HEK293 (cell line): ENCODE data around the gene RILP.

Experiments
- HOXA7 ChIP-seq: sonication (generic); formaldehyde crosslinking; IDR thresholded peaks from 2 replicates; pipeline ENCODE4 v1.8.1; 2022; ENCODE audit warnings: missing genetic modification reagents, borderline replicate concordance
- KLF9 ChIP-seq: fragments of 450-650 bp; formaldehyde crosslinking; IDR thresholded peaks from 2 replicates; pipeline ENCODE4 v1.5.1; 2016; ENCODE audit warnings: missing biosample characterization, missing genetic modification characterization, low read depth
- MZF1 ChIP-seq: fragments of 450-650 bp; formaldehyde crosslinking; IDR thresholded peaks from 2 replicates; pipeline ENCODE4 v1.5.1; 2017; ENCODE audit warnings: missing biosample characterization, missing genetic modification characterization, borderline replicate concordance
- PRDM1 ChIP-seq: fragments of 450-650 bp; formaldehyde crosslinking; IDR thresholded peaks from 2 replicates; pipeline ENCODE4; 2016; ENCODE audit warnings: missing biosample characterization, missing genetic modification characterization
- SALL2 ChIP-seq: fragments of 450-650 bp; formaldehyde crosslinking; IDR thresholded peaks from 2 replicates; pipeline ENCODE4 v1.5.0; 2017; ENCODE audit warnings: missing biosample characterization, mild to moderate bottlenecking, missing genetic modification characterization, borderline replicate concordance
- ZBTB7A ChIP-seq: fragments of 450-650 bp; formaldehyde crosslinking; IDR thresholded peaks from 2 replicates; pipeline ENCODE4 v1.5.1; 2016; ENCODE audit warnings: low read depth, missing biosample characterization, missing genetic modification characterization
- ZNF19 ChIP-seq: fragments of 450-650 bp; formaldehyde crosslinking; IDR thresholded peaks from 2 replicates; pipeline ENCODE4; 2016; ENCODE audit warnings: missing biosample characterization, missing genetic modification characterization, low read depth
- ZNF266 ChIP-seq: fragments of 450-650 bp; formaldehyde crosslinking; IDR thresholded peaks from 2 replicates; pipeline ENCODE4 v1.5.1; 2016; ENCODE audit warnings: missing biosample characterization, missing genetic modification characterization, low read depth
- ZNF292 ChIP-seq: fragments of 450-650 bp; formaldehyde crosslinking; IDR thresholded peaks from 2 replicates; pipeline ENCODE4 v1.5.1; 2016; ENCODE audit warnings: low read depth, missing biosample characterization, missing genetic modification characterization, borderline replicate concordance
- ZNF335 ChIP-seq: fragments of 450-650 bp; formaldehyde crosslinking; conservative IDR thresholded peaks from 2 replicates; pipeline ENCODE4 v1.5.1; 2016; ENCODE audit warnings: missing biosample characterization, missing genetic modification characterization
- ZNF341 ChIP-seq: fragments of 450-650 bp; formaldehyde crosslinking; IDR thresholded peaks from 2 replicates; pipeline ENCODE4; 2016; ENCODE audit warnings: low read depth, missing biosample characterization, missing genetic modification characterization
- ZNF423 ChIP-seq: fragments of 450-650 bp; formaldehyde crosslinking; IDR thresholded peaks from 2 replicates; pipeline ENCODE4 v1.5.1; 2016; ENCODE audit warnings: missing biosample characterization, missing genetic modification characterization
- ZNF529 ChIP-seq: fragments of 450-650 bp; formaldehyde crosslinking; IDR thresholded peaks from 2 replicates; pipeline ENCODE4 v1.5.1; 2017; ENCODE audit warnings: missing genetic modification characterization, missing biosample characterization; ENCODE audit not compliant: insufficient replicate concordance
- ZNF548 ChIP-seq: fragments of 450-650 bp; formaldehyde crosslinking; IDR thresholded peaks from 2 replicates; pipeline ENCODE4 v1.5.1; 2016; ENCODE audit warnings: missing biosample characterization, missing genetic modification characterization
- ZNF585B ChIP-seq: fragments of 450-650 bp; formaldehyde crosslinking; IDR thresholded peaks from 2 replicates; pipeline ENCODE4 v1.5.1; 2016; ENCODE audit warnings: missing biosample characterization, missing genetic modification characterization
- ZNF623 ChIP-seq: fragments of 450-650 bp; formaldehyde crosslinking; IDR thresholded peaks from 2 replicates; pipeline ENCODE4 v1.5.1; 2016; ENCODE audit warnings: missing biosample characterization, missing genetic modification characterization
- ZNF701 ChIP-seq: fragments of 450-650 bp; formaldehyde crosslinking; IDR thresholded peaks from 2 replicates; pipeline ENCODE4 v1.5.1; 2016; ENCODE audit warnings: missing biosample characterization, missing genetic modification characterization
- ZNF76 ChIP-seq: fragments of 450-650 bp; formaldehyde crosslinking; IDR thresholded peaks from 2 replicates; pipeline ENCODE4; 2016; ENCODE audit warnings: low read depth, missing biosample characterization, missing genetic modification characterization, borderline replicate concordance
- TF ChIP-seq, protein P1 (sequence below): fragments of 450-650 bp; formaldehyde crosslinking; IDR thresholded peaks from 2 replicates; pipeline ENCODE4 v1.5.1; 2016; ENCODE audit warnings: missing biosample characterization, missing genetic modification characterization
- TF ChIP-seq, protein P2 (sequence below): fragments of 450-650 bp; formaldehyde crosslinking; IDR thresholded peaks from 2 replicates; pipeline ENCODE4 v1.5.1; 2016; ENCODE audit warnings: missing biosample characterization, missing genetic modification characterization
- TF ChIP-seq, protein P3 (sequence below): fragments of 450-650 bp; formaldehyde crosslinking; IDR thresholded peaks from 2 replicates; pipeline ENCODE4 v1.5.1; 2017; ENCODE audit warnings: missing biosample characterization, missing genetic modification characterization
- TF ChIP-seq, protein P4 (sequence below): fragments of 450-650 bp; formaldehyde crosslinking; IDR thresholded peaks from 2 replicates; pipeline ENCODE4 v1.5.1; 2016; ENCODE audit warnings: missing biosample characterization, missing genetic modification characterization
- TF ChIP-seq, protein P5 (sequence below): fragments of 450-650 bp; formaldehyde crosslinking; IDR thresholded peaks from 2 replicates; pipeline ENCODE4 v1.5.1; 2016; ENCODE audit warnings: missing biosample characterization, missing genetic modification characterization
- TF ChIP-seq, protein P6 (sequence below): fragments of 450-650 bp; formaldehyde crosslinking; IDR thresholded peaks from 2 replicates; pipeline ENCODE4 v1.5.1; 2016; ENCODE audit warnings: missing biosample characterization, missing genetic modification characterization
- TF ChIP-seq, protein P7 (sequence below): fragments of 450-650 bp; formaldehyde crosslinking; IDR thresholded peaks from 2 replicates; pipeline ENCODE4 v1.5.1; 2016; ENCODE audit warnings: missing biosample characterization, missing genetic modification characterization

Gene RILP

DNA sequence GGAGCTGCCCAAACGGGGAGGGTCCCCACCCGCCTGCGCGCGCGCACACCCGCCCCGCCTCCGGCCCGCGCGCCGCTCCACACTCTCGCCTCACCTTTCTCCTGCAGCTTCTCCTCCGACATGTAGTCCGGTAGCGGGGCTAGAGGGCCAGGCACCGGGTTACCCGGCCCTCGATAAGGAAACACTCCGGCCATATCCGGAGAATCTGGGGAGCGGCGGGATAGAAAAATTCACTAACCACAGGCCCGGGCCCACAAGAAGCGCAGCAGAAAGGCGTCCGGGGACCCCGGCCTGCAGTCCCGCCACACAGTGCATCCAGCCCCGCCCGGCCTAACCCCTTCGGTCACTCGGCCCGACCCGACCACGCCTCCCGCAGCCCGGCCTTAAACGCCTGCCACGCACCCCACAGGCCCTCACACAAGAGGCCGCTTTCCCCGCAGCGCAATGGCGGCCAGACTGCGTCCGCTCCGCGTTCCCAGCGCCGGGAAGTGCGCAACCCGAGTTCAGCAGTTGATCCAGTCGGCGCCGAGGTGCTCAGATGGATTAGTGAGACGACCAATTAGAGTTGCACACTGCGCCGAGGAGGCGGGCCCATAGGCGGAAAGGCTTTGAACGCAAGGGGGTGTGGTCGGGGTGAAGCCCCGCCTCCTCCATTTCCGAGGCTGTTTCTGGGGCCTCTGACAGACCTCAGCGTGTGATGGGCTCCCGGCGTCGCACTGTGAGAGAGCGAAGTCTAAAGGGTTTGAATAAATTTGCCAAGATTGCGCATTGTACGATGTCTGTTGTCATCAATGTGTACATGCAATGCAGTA is 34.9 kb upstream of the RILP start, which contains the start of gene PRPF8 (continued):
- TF ChIP-seq, protein P1, sequence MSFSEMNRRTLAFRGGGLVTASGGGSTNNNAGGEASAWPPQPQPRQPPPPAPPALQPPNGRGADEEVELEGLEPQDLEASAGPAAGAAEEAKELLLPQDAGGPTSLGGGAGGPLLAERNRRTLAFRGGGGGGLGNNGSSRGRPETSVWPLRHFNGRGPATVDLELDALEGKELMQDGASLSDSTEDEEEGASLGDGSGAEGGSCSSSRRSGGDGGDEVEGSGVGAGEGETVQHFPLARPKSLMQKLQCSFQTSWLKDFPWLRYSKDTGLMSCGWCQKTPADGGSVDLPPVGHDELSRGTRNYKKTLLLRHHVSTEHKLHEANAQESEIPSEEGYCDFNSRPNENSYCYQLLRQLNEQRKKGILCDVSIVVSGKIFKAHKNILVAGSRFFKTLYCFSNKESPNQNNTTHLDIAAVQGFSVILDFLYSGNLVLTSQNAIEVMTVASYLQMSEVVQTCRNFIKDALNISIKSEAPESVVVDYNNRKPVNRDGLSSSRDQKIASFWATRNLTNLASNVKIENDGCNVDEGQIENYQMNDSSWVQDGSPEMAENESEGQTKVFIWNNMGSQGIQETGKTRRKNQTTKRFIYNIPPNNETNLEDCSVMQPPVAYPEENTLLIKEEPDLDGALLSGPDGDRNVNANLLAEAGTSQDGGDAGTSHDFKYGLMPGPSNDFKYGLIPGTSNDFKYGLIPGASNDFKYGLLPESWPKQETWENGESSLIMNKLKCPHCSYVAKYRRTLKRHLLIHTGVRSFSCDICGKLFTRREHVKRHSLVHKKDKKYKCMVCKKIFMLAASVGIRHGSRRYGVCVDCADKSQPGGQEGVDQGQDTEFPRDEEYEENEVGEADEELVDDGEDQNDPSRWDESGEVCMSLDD = peak; percentile 71; the same call in 1 of the 2 replicates
- TF ChIP-seq ZNF585B (tag by site-specific recombination) = no peak
- no peak for TF ChIP-seq ZNF529
- TF ChIP-seq, protein P2, sequence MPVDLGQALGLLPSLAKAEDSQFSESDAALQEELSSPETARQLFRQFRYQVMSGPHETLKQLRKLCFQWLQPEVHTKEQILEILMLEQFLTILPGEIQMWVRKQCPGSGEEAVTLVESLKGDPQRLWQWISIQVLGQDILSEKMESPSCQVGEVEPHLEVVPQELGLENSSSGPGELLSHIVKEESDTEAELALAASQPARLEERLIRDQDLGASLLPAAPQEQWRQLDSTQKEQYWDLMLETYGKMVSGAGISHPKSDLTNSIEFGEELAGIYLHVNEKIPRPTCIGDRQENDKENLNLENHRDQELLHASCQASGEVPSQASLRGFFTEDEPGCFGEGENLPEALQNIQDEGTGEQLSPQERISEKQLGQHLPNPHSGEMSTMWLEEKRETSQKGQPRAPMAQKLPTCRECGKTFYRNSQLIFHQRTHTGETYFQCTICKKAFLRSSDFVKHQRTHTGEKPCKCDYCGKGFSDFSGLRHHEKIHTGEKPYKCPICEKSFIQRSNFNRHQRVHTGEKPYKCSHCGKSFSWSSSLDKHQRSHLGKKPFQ (tag by site-specific recombination) = no peak
- no peak for TF ChIP-seq ZNF341 (tag by site-specific recombination)
- TF ChIP-seq, protein P3, sequence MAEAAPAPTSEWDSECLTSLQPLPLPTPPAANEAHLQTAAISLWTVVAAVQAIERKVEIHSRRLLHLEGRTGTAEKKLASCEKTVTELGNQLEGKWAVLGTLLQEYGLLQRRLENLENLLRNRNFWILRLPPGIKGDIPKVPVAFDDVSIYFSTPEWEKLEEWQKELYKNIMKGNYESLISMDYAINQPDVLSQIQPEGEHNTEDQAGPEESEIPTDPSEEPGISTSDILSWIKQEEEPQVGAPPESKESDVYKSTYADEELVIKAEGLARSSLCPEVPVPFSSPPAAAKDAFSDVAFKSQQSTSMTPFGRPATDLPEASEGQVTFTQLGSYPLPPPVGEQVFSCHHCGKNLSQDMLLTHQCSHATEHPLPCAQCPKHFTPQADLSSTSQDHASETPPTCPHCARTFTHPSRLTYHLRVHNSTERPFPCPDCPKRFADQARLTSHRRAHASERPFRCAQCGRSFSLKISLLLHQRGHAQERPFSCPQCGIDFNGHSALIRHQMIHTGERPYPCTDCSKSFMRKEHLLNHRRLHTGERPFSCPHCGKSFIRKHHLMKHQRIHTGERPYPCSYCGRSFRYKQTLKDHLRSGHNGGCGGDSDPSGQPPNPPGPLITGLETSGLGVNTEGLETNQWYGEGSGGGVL (tag by site-specific recombination) = no peak
- TF ChIP-seq ZNF623 (tag by site-specific recombination) = no peak
- no peak for TF ChIP-seq ZBTB7A (tag by site-specific recombination)
- TF ChIP-seq, protein P4, sequence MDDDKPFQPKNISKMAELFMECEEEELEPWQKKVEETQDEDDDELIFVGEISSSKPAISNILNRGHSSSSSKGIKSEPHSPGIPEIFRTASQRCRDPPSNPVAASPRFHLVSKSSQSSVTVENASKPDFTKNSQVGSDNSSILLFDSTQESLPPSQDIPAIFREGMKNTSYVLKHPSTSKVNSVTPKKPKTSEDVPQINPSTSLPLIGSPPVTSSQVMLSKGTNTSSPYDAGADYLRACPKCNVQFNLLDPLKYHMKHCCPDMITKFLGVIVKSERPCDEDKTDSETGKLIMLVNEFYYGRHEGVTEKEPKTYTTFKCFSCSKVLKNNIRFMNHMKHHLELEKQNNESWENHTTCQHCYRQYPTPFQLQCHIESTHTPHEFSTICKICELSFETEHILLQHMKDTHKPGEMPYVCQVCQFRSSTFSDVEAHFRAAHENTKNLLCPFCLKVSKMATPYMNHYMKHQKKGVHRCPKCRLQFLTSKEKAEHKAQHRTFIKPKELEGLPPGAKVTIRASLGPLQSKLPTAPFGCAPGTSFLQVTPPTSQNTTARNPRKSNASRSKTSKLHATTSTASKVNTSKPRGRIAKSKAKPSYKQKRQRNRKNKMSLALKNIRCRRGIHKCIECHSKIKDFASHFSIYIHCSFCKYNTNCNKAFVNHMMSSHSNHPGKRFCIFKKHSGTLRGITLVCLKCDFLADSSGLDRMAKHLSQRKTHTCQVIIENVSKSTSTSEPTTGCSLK (tag by site-specific recombination) = no peak
- TF ChIP-seq HOXA7 (CRISPR knock-in tag) = no peak
- TF ChIP-seq ZNF423 (tag by site-specific recombination) = no peak
- peak; percentile 80 for TF ChIP-seq PRDM1 (tag by site-specific recombination)
- no peak for TF ChIP-seq MZF1 (tag by site-specific recombination)
- TF ChIP-seq, protein P5, sequence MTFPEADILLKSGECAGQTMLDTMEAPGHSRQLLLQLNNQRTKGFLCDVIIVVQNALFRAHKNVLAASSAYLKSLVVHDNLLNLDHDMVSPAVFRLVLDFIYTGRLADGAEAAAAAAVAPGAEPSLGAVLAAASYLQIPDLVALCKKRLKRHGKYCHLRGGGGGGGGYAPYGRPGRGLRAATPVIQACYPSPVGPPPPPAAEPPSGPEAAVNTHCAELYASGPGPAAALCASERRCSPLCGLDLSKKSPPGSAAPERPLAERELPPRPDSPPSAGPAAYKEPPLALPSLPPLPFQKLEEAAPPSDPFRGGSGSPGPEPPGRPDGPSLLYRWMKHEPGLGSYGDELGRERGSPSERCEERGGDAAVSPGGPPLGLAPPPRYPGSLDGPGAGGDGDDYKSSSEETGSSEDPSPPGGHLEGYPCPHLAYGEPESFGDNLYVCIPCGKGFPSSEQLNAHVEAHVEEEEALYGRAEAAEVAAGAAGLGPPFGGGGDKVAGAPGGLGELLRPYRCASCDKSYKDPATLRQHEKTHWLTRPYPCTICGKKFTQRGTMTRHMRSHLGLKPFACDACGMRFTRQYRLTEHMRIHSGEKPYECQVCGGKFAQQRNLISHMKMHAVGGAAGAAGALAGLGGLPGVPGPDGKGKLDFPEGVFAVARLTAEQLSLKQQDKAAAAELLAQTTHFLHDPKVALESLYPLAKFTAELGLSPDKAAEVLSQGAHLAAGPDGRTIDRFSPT = no peak
- no peak for TF ChIP-seq ZNF19 (tag by site-specific recombination)
- TF ChIP-seq ZNF76 = peak; percentile 83
- TF ChIP-seq ZNF335 (tag by site-specific recombination) = peak; percentile 62; the same call in 1 of the 2 replicates
- TF ChIP-seq KLF9 = peak; percentile 98
- TF ChIP-seq SALL2 (tag by site-specific recombination) = no peak
- TF ChIP-seq ZNF548 (tag by site-specific recombination) = no peak
- TF ChIP-seq, protein P6, sequence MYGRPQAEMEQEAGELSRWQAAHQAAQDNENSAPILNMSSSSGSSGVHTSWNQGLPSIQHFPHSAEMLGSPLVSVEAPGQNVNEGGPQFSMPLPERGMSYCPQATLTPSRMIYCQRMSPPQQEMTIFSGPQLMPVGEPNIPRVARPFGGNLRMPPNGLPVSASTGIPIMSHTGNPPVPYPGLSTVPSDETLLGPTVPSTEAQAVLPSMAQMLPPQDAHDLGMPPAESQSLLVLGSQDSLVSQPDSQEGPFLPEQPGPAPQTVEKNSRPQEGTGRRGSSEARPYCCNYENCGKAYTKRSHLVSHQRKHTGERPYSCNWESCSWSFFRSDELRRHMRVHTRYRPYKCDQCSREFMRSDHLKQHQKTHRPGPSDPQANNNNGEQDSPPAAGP = peak; percentile 64
- TF ChIP-seq, protein P7, sequence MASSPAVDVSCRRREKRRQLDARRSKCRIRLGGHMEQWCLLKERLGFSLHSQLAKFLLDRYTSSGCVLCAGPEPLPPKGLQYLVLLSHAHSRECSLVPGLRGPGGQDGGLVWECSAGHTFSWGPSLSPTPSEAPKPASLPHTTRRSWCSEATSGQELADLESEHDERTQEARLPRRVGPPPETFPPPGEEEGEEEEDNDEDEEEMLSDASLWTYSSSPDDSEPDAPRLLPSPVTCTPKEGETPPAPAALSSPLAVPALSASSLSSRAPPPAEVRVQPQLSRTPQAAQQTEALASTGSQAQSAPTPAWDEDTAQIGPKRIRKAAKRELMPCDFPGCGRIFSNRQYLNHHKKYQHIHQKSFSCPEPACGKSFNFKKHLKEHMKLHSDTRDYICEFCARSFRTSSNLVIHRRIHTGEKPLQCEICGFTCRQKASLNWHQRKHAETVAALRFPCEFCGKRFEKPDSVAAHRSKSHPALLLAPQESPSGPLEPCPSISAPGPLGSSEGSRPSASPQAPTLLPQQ (tag by site-specific recombination) = peak; percentile 79
- TF ChIP-seq ZNF292 (tag by site-specific recombination) = no peak
- TF ChIP-seq ZNF701 (tag by site-specific recombination) = no peak
- no peak for TF ChIP-seq ZNF266 (tag by site-specific recombination)
